Brain microvascular endothelial cell (primary cell): ENCODE data around the gene ANKFY1.
"Not testable (repeated sequence)": the region's sequence is repeated elsewhere in the genome, so short reads cannot be mapped to it uniquely, and the experiment has no call there.

Experiments
- DNase-seq: peaks from one replicate; pipeline ENCODE4 v3.0.0-alpha.2; 2020
- H3K27ac ChIP-seq: fragments of 250-450 bp; sonication (Bioruptor Pico); 2 replicates; pipeline ENCODE4 v1.5.1; 2020; ENCODE audit warnings: mild to moderate bottlenecking, moderate library complexity
- H3K27me3 ChIP-seq: fragments of 250-450 bp; sonication (Bioruptor Pico); replicated peaks from 2 replicates; pipeline ENCODE4 v1.5.1; 2020; ENCODE audit warnings: mild to moderate bottlenecking
- H3K36me3 ChIP-seq: fragments of 250-450 bp; sonication (Bioruptor Pico); replicated peaks from 2 replicates; pipeline ENCODE4 v1.5.1; 2020; ENCODE audit warnings: mild to moderate bottlenecking
- H3K4me3 ChIP-seq: 2 replicates; pipeline ENCODE4 v1.5.1; 2011; ENCODE audit warnings: low read depth, mild to moderate bottlenecking, control low read depth, low read length, moderate library complexity
- in situ Hi-C: cut with HindIII; loops from 2 replicates; pipeline ENCODE4 v1.10.0; 2017; ENCODE audit warnings: low sequenced_read_pairs, low pct_ligation_motif_present
- TF ChIP-seq, protein P1 (sequence below): IDR thresholded peaks from 2 replicates; pipeline ENCODE4 v1.5.1; 2011; ENCODE audit warnings: low read depth, mild to moderate bottlenecking, moderate library complexity, low read length, control low read depth, inconsistent platforms; ENCODE audit errors: missing control alignments

The ANKFY1 gene

GRCh38 chr17:4143563-4144421, 120.0 kb downstream of the ANKFY1 start:
- H3K36me3 ChIP-seq = no peaks in the 10 kb centered on the region
- peak overlapping the region; percentile 91 for H3K4me3 ChIP-seq
- peak overlapping the region; percentile 92 for H3K27ac ChIP-seq
- in situ Hi-C loops = no loop called here
- DNase-seq = peak; percentile 89
- H3K27me3 ChIP-seq = no peaks in the 10 kb centered on the region
- TF ChIP-seq, protein P1, sequence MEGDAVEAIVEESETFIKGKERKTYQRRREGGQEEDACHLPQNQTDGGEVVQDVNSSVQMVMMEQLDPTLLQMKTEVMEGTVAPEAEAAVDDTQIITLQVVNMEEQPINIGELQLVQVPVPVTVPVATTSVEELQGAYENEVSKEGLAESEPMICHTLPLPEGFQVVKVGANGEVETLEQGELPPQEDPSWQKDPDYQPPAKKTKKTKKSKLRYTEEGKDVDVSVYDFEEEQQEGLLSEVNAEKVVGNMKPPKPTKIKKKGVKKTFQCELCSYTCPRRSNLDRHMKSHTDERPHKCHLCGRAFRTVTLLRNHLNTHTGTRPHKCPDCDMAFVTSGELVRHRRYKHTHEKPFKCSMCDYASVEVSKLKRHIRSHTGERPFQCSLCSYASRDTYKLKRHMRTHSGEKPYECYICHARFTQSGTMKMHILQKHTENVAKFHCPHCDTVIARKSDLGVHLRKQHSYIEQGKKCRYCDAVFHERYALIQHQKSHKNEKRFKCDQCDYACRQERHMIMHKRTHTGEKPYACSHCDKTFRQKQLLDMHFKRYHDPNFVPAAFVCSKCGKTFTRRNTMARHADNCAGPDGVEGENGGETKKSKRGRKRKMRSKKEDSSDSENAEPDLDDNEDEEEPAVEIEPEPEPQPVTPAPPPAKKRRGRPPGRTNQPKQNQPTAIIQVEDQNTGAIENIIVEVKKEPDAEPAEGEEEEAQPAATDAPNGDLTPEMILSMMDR = no peak

GRCh38 chr17:4142107-4142900, 121.5 kb downstream of the ANKFY1 start:
- TF ChIP-seq, protein P1 = no peak

GRCh38 chr17:4140125-4140524, 123.7 kb downstream of the ANKFY1 start:
- TF ChIP-seq, protein P1 = no peak
- H3K27ac ChIP-seq = no peak overlapping the region
- in situ Hi-C loops = no loop called here
- H3K27me3 ChIP-seq = no peaks in the 10 kb centered on the region
- H3K4me3 ChIP-seq = no peak overlapping the region
- no peaks in the 10 kb centered on the region for H3K36me3 ChIP-seq
- DNase-seq = no peak

More at GRCh38 chr17:4142107-4142900, 121.5 kb downstream of the ANKFY1 start:
- H3K36me3 ChIP-seq = no peaks in the 10 kb centered on the region
- no peaks in the 10 kb centered on the region for H3K27me3 ChIP-seq
- in situ Hi-C loops = no loop called here
- peak overlapping the region; percentile 91 for H3K4me3 ChIP-seq
- peak overlapping the region; percentile 92 for H3K27ac ChIP-seq
- peak; percentile 18 for DNase-seq

DNA sequence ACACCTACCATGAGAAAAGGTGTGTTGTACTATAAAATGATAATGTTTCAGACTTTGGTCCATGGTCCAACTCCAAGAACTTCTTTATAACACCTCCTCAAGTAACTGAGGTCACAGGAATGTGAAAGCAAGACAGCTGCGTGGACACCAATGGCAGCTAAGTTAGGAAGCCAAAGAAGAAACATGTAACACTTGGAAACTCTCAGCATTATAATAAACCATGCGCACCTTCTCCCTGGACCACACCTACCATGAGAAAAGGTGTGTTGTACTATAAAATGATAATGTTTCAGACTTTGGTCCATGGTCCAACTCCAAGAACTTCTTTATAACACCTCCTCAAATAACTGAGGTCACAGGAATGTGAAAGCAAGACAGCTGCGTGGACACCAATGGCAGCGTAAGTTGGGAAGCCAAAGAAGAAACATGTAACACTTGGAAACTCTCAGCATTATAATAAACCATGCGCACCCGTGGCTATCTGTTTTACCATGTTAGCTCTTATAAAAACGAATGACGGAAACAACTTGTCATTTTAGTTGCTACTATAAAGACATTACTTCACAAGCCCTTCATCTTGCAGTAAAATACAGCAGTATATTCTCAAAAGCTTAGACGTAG, 124.8 kb downstream of the ANKFY1 start:
- H3K27me3 ChIP-seq, H3K4me3 ChIP-seq, DNase-seq, in situ Hi-C loops, H3K27ac ChIP-seq, H3K36me3 ChIP-seq: not testable (repeated sequence)

DNA sequence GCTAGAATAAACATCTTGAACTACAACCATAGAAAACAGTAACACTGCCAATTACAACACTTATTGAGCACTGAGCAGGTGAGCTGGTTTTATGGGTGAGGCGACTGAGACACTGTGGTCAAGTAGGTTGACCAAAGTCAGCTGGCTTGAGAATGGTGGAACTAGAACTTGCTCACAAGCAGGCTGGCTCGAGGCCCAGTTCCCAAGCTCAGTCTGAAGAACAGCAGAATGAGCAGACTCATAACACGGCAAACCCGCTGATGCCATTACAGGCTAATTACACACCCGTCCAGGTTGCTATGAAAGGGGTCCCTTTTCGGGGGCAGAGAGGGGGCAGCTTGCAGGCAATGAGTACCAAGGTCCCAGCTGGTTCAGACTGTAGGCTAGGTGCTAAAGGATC, 127.4 kb downstream of the ANKFY1 start:
- H3K4me3 ChIP-seq = no peak overlapping the region
- in situ Hi-C loops = no loop called here
- no peaks in the 10 kb centered on the region for H3K27me3 ChIP-seq
- H3K36me3 ChIP-seq = no peaks in the 10 kb centered on the region
- DNase-seq = no peak
- TF ChIP-seq, protein P1 = no peak
- no peak overlapping the region for H3K27ac ChIP-seq

DNA sequence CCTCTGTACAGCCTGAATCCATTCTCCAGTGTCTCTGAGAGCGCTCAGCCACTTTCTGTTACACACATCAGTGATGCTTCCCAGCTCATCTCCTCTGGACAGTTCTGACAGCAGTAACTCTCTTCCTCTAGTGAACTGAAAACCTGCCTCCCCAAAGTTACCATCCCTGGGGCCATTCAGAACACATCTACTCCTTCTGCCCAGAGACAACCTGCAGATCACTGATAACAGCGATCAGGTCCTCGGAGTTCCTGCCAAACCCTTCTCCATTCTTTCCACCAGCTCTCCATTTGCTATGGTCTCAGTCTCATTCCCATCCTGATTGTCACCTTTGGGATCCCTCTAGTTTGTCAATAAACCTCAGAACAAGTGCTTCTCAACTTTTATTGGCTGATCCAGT, 128.3 kb downstream of the ANKFY1 start:
- TF ChIP-seq, protein P1 = no peak
- H3K36me3 ChIP-seq = no peaks in the 10 kb centered on the region
- DNase-seq = no peak
- H3K27me3 ChIP-seq = no peaks in the 10 kb centered on the region
- H3K4me3 ChIP-seq = no peak overlapping the region
- in situ Hi-C loops = no loop called here
- no peak overlapping the region for H3K27ac ChIP-seq
